Adrenal gland (tissue), 12 donors: ENCODE results near the gene LCT. TPM values are rescaled to one million over a fixed set of nuclear protein-coding genes. Genes with fewer than 3 reads are reported as not detected.

Experiments used
- DNase-seq, 7 donors: peaks; one replicate each; pipeline ENCODE4 v3.0.0-alpha.2; 2019 to 2020
- H3K27ac ChIP-seq, 5 donors: fragments of 200-600 bp; sonication (generic) in 4 of 5; 1 replicate in 3 of 5; 2 replicates in 2 of 5; pipeline versions ENCODE4 v1.5.1 to v1.8.0; 2016 to 2020; ENCODE audit warnings: mild to moderate bottlenecking in 1 of 5
- H3K27me3 ChIP-seq: fragments of 200-600 bp; 2 replicates; pipeline ENCODE4 v1.8.0; 2021
- H3K36me3 ChIP-seq, 2 donors: fragments of 200-600 bp; replicated peaks in 1 of 2; 1 replicate in 1 of 2; 2 replicates in 1 of 2; pipeline versions ENCODE4 v1.5.1 to v1.8.0; 2018 to 2022
- H3K4me1 ChIP-seq, 2 donors: fragments of 200-600 bp; replicated peaks in 1 of 2; 1 replicate in 1 of 2; 2 replicates in 1 of 2; pipeline versions ENCODE4 v1.5.1 to v1.8.0; 2018 to 2021
- H3K4me3 ChIP-seq, 4 donors: fragments of 200-600 bp; sonication (generic) in 3 of 4; one replicate each; pipeline ENCODE4 v1.5.1; 2016 to 2018
- H3K9me3 ChIP-seq, 3 donors: fragments of 200-600 bp; sonication (generic) in 1 of 3; replicated peaks in 1 of 3; 1 replicate in 2 of 3; 2 replicates in 1 of 3; pipeline versions ENCODE4 v1.5.1 to v1.8.0; 2016 to 2021
- POLR2A ChIP-seq, 2 donors: fragments of 450-650 bp; IDR thresholded peaks; one replicate each; pipeline ENCODE4 v1.6.1; 2017; ENCODE audit warnings: antibody characterized with exemption in 2 of 2, mild to moderate bottlenecking in 2 of 2, moderate library complexity in 1 of 2
- WGBS, 4 donors: extraction: QIAGEN DNeasy Blood & Tissue Kit in 2 of 4; methylation state at CpG; one replicate each; pipeline versions ENCODE4 v1.1.5 to v1.1.7; 2013 to 2017; 5-methylcytosine and 5-hydroxymethylcytosine counted together
- intact Hi-C, 2 donors: fragments of 100-400 bp; cut with DNase I; formaldehyde crosslinking; loops; one replicate each; pipeline versions ENCODE4 v1.14.1 to v1.15.0; 2022 to 2023
- polyA plus RNA-seq, 3 donors: library from polyadenylated mRNA; stranded (reverse); fragments of 200-250 nt in 2 of 3; fragments of 350-450 nt in 1 of 3; fragmentation: Illumina TruSeq in 1 of 3; extraction: RNeasy Lipid Tissue Mini Kit (QIAGEN cat#74804) in 1 of 3; gene quantifications; one replicate each; pipeline ENCODE4 v1.2.3, GENCODE V29; 2013 to 2014
- total RNA-seq, 9 donors: library from RNA; depleted of rRNA in 4 of 9; stranded (reverse); fragments of >200 nt in 4 of 9; fragments of 120-200 nt in 1 of 9; fragmentation: NEBNext Ultra II Directional in 1 of 9; extraction: Animal tissue kit (Norgen Biotek cat#: 25700) in 1 of 9; gene quantifications; one replicate each; pipeline versions ENCODE4 v1.1.0 to v1.2.4, GENCODE V29; 2013 to 2023
- TF ChIP-seq, protein P1 (sequence below), 6 experiments: fragments of 450-650 bp in 4 of 6; fragments of 200-600 bp in 2 of 6; sonication (generic) in 1 of 6; IDR thresholded peaks; 1 replicate in 5 of 6; 2 replicates in 1 of 6; pipeline versions ENCODE4 v1.5.1 to v1.8.0; 2016 to 2021; ENCODE audit warnings: antibody characterized with exemption in 6 of 6, mild to moderate bottlenecking in 2 of 6, moderate library complexity in 1 of 6
- donor health status: healthy with polysubstance abuse.
- donor health status: Bipolar disorder and iron deficiency.
- donor health status: DM: yes; HTN: yes; CAD: no.
- donor health status: DM: no; HTN: no; CAD: no.
- donor health status: DM: no; HTN: no; CAD: no.
- donor health status: DM: yes; HTN: yes; CAD: no.

LCT gene
- total and polyA plus RNA-seq, 12 donors: 0.17 to 0.69 TPM; not detected in 10

DNA sequence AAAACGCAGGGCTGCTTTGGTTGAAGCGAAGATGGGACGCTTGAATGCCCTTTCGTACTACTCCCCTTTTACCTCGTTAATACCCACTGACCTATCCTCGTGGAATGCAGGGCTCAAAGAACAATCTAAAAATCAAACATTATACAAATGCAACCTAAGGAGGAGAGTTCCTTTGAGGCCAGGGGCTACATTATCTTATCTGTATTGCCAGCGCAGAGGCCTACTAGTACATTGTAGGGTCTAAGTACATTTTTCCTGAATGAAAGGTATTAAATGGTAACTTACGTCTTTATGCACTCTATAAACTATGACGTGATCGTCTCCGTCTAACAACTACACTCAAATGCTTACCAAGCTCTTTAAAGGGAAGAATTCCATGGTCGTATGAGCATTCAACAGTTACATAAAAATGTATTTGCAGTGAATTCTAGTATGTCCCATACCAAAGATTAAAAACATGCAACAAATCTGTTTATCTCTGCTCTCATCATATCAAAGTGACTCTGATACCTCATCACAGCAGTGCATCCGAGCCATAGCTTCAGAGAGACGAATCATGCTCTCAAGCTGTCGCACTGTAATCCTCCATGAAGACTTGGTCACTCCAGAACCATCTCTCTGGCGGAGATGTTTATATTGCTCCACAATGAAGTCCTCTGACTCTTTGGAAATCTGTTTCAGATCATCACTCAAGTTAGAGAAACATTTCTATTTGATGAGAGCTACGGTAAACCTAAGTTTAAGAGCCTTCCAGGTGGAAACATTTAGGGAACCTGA, 14.1 kb upstream of the LCT start:
- H3K36me3 ChIP-seq: peaks cover 0 to 6% of the 10 kb centered on the region in 2 donors

DNA sequence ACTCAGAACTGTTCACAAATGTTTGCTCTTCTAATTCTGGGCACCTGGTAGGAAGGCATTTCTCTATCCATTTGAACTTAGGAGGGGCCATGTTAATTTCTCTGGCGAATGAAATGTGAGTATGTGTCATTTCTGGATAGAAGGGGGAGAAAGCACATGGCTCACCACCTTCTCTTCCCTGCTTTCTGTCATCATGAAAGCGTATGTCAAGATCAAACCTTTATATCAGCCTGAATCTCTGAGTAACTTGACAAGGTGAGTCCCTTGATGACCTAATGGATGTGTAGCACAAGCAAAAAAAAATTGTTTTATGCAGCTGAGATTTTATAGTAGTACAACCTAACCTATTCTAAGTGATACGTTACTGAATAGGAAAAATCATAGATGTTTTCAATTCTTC, 12.1 kb upstream of the LCT start:
- Histone ChIP-seq H3K4me1 (no peaks in the 10 kb centered on the region), H3K27me3 (no peaks in the 10 kb centered on the region), H3K36me3 (peaks cover 0 to 5% of the 10 kb centered on the region in 2 donors), H3K9me3 (no peaks in the 10 kb centered on the region), H3K27ac (no peak overlapping the region), H3K4me3 (no peak overlapping the region)
- DNase-seq: no peak
- intact Hi-C loops: no loop called here
- TF ChIP-seq POLR2A (IDR thresholded peaks at IDR 0.05): no peak
- TF ChIP-seq, protein P1, sequence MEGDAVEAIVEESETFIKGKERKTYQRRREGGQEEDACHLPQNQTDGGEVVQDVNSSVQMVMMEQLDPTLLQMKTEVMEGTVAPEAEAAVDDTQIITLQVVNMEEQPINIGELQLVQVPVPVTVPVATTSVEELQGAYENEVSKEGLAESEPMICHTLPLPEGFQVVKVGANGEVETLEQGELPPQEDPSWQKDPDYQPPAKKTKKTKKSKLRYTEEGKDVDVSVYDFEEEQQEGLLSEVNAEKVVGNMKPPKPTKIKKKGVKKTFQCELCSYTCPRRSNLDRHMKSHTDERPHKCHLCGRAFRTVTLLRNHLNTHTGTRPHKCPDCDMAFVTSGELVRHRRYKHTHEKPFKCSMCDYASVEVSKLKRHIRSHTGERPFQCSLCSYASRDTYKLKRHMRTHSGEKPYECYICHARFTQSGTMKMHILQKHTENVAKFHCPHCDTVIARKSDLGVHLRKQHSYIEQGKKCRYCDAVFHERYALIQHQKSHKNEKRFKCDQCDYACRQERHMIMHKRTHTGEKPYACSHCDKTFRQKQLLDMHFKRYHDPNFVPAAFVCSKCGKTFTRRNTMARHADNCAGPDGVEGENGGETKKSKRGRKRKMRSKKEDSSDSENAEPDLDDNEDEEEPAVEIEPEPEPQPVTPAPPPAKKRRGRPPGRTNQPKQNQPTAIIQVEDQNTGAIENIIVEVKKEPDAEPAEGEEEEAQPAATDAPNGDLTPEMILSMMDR (IDR thresholded peaks at IDR 0.05): no peak
- WGBS, 4 donors: 95 to 97% (median 96%) methylated on average over 3 of the region's 3 CpGs

More for the DNA sequence above, 14.1 kb upstream of the LCT start:
- TF ChIP-seq, protein P1 (IDR thresholded peaks at IDR 0.05): no peak
- TF ChIP-seq POLR2A (IDR thresholded peaks at IDR 0.05): no peak
- no peak for DNase-seq
- WGBS, 4 donors: 90 to 91% (median 91%) methylated on average over 17 of the region's 17 CpGs
- H3K27me3 ChIP-seq: no peaks in the 10 kb centered on the region
- H3K4me1 ChIP-seq: no peaks in the 10 kb centered on the region
- no peaks in the 10 kb centered on the region for H3K9me3 ChIP-seq
- no peak overlapping the region for H3K4me3 ChIP-seq
- intact Hi-C loops: no loop called here
- H3K27ac ChIP-seq: no peak overlapping the region

DNA sequence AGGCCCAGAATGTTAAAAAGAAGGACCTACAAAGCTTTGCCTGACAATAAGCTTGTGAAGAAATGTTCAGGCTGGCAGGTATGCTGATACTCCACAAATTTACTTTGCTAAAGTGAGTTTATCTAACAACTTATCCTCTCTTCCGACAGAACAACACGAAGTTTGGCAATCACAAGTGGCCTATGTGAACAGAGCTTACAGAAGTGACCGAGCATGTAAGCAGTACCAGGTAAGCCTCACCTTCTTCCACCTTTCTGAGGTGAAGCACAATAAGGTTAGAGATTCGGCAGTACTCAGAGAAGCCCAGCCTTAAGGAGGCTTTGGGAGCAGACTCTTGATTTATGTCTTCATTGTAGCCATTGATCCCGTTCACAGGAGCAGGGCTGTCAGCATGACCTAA, 9.0 kb upstream of the LCT start:
- Histone ChIP-seq H3K9me3 (no peaks in the 10 kb centered on the region), H3K4me3 (no peak overlapping the region), H3K36me3 (no peaks in the 10 kb centered on the region), H3K4me1 (no peaks in the 10 kb centered on the region), H3K27ac (no peak overlapping the region), H3K27me3 (no peaks in the 10 kb centered on the region)
- WGBS, 4 donors: 89 to 96% (median 95%) methylated on average over 5 of the region's 5 CpGs
- TF ChIP-seq, protein P1 (IDR thresholded peaks at IDR 0.05): no peak
- TF ChIP-seq POLR2A (IDR thresholded peaks at IDR 0.05): no peak
- intact Hi-C loops: no loop called here
- no peak for DNase-seq

DNA sequence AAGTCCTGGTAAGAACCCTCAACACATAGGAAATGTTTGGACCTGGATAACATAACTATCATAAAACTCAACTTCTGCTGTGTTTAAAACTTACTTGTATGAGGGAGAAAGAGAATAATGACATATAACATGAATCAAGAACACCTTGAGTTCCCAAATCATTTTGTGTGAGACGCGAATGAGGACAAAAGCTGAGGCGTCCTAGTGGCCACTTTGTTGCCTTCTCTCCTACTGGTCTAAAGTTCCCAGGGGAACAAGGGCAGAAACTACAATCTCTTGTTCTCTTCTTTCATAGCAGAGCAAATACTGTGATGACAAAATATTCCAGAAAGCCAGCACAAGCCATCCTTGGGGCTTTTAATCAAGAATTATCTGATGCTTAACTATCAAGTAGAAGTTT, 8.3 kb upstream of the LCT start:
- Histone ChIP-seq H3K27ac (no peak overlapping the region), H3K36me3 (no peaks in the 10 kb centered on the region), H3K27me3 (no peaks in the 10 kb centered on the region), H3K4me1 (no peaks in the 10 kb centered on the region), H3K4me3 (no peak overlapping the region), H3K9me3 (no peaks in the 10 kb centered on the region)
- TF ChIP-seq POLR2A (IDR thresholded peaks at IDR 0.05): no peak
- TF ChIP-seq, protein P1 (IDR thresholded peaks at IDR 0.05): no peak
- WGBS, 4 donors: 92 to 97% (median 94%) methylated on average over 3 of the region's 3 CpGs
- intact Hi-C loops: no loop called here
- no peak for DNase-seq
